NCI-H187 treated with DMSO at 0.1 percent for 48 hours (cell line): ENCODE results near the gene GPI.

ENCODE experiments used
- DNase-seq: peaks from one replicate; lab custom pipeline; 2025; lab: John Stamatoyannopoulos, UW

Gene GPI

GRCh38 chr19:34341935-34342680 lies 22.9 kb upstream of the GPI start:
- no peak for DNase-seq

GRCh38 chr19:34343751-34344150 lies 21.2 kb upstream of the GPI start:
- no peak for DNase-seq

- DNase-seq = no peak
Measured at GRCh38 chr19:34345947-34346351, 19.0 kb upstream of the GPI start.

GRCh38 chr19:34347561-34348165 lies 17.3 kb upstream of the GPI start:
- DNase-seq = no peak

- DNase-seq = no peak
Measured at GRCh38 chr19:34348899-34349487, 16.0 kb upstream of the GPI start.

GRCh38 chr19:34350161-34350561 lies 14.8 kb upstream of the GPI start:
- DNase-seq = no peak

- DNase-seq = no peak
Measured at GRCh38 chr19:34351382-34351826, 13.6 kb upstream of the GPI start.

- no peak for DNase-seq
Measured at GRCh38 chr19:34353546-34353945, 11.4 kb upstream of the GPI start.

GRCh38 chr19:34355201-34355600 lies 9.8 kb upstream of the GPI start:
- no peak for DNase-seq

GRCh38 chr19:34356875-34357274 lies 8.1 kb upstream of the GPI start:
- DNase-seq = no peak

GRCh38 chr19:34357431-34357830 lies 7.6 kb upstream of the GPI start:
- no peak for DNase-seq

- peak; percentile 75 for DNase-seq
Measured at GRCh38 chr19:34359140-34359953, 5.6 kb upstream of the GPI start.

- no peak for DNase-seq
Measured at GRCh38 chr19:34359954-34360315, 5.1 kb upstream of the GPI start.

GRCh38 chr19:34360354-34360909 lies 4.6 kb upstream of the GPI start:
- no peak for DNase-seq

GRCh38 chr19:34362679-34363069 lies 2.3 kb upstream of the GPI start:
- no peak for DNase-seq

- no peak for DNase-seq
Measured at GRCh38 chr19:34363094-34363493, 1.9 kb upstream of the GPI start.

- no peak for DNase-seq
Measured at GRCh38 chr19:34363930-34364329, 1.1 kb upstream of the GPI start.

- DNase-seq = no peak
Measured at GRCh38 chr19:34364462-34364829, 550 bp upstream of the GPI start.

- DNase-seq = no peak
Measured at GRCh38 chr19:34365463-34366401, 736 bp downstream of the GPI start.

- no peak for DNase-seq
Measured at GRCh38 chr19:34366738-34367623, 2.0 kb downstream of the GPI start.
